A549 (cell line): Measurements from ENCODE around the gene PDZD7. TPM values are rescaled to one million over a fixed set of nuclear protein-coding genes. Genes with fewer than 3 reads are reported as not detected.

Experiments used
- ATAC-seq, 2 experiments: fragments of 200-7000 bp in 1 of 2; fragments of >200 bp in 1 of 2; cut with Nextera tagmentation in 1 of 2; cut with Tn5 transposase in 1 of 2; 3 replicates each; pipeline versions ENCODE4 v1.8.0 to v1.9.1; 2018 to 2020; ENCODE audit warnings: mild to moderate bottlenecking in 1 of 2, moderate library complexity in 1 of 2
- CTCF ChIA-PET: fragments of 300-600 bp; sonication (Branson Sonifier 250); formaldehyde crosslinking; extraction: SDS; loops from one replicate; lab custom pipeline; 2021; ENCODE audit warnings: antibody characterized with exemption, inconsistent platforms; lab: Yijun Ruan, JAX
- POLR2A ChIA-PET: fragments of 350-600 bp; formaldehyde crosslinking; extraction: SDS; loops from one replicate; lab custom pipeline; 2021; ENCODE audit warnings: antibody characterized with exemption, inconsistent platforms; lab: Yijun Ruan, JAX
- DNase-seq, 2 experiments: peaks; one replicate each; pipeline versions ENCODE4 v3.0.0 to v3.0.0-alpha.2; 2011 to 2016; ENCODE audit warnings: low read depth in 1 of 2, low spot score in 1 of 2
- FAIRE-seq: peaks from 2 replicates; lab custom pipeline; 2011; peaks lifted over from hg19 to GRCh38; lab: Jason Lieb, UNC
- H3K27ac ChIP-seq, 2 experiments: fragments of >200 bp; sonication (Bioruptor Twin); formaldehyde crosslinking; 3 replicates each; pipeline ENCODE4 v1.5.1; 2016 to 2017
- H3K4me1 ChIP-seq: fragments of >200 bp; sonication (Bioruptor Twin); formaldehyde crosslinking; 3 replicates; pipeline ENCODE4 v1.6.1; 2016
- H3K4me2 ChIP-seq: fragments of >200 bp; sonication (Bioruptor Twin); formaldehyde crosslinking; 3 replicates; pipeline ENCODE4 v1.6.1; 2016
- H3K4me3 ChIP-seq: fragments of >200 bp; sonication (Bioruptor Twin); formaldehyde crosslinking; 3 replicates; pipeline ENCODE4 v1.5.1; 2016
- H3K9me3 ChIP-seq: fragments of >200 bp; sonication (Bioruptor Twin); formaldehyde crosslinking; 3 replicates; pipeline ENCODE4 v1.6.1; 2016
- BCL3 ChIP-seq: fragments of >200 bp; sonication (Bioruptor Twin); formaldehyde crosslinking; IDR thresholded peaks from 3 replicates; pipeline ENCODE4 v1.6.1; 2016
- CBX8 ChIP-seq: fragments of 200-600 bp; sonication (generic); IDR thresholded peaks from 2 replicates; pipeline ENCODE4 v1.6.1; 2016
- FOSB ChIP-seq: fragments of 250-450 bp; sonication (Bioruptor Pico); IDR thresholded peaks from 2 replicates; pipeline ENCODE4 v1.5.0; 2020; ENCODE audit warnings: mild to moderate bottlenecking, moderate library complexity
- HOXB13 ChIP-seq: fragments of 250-450 bp; sonication (Bioruptor Pico); IDR thresholded peaks from 2 replicates; pipeline ENCODE4 v1.5.0; 2020; ENCODE audit warnings: low read depth, mild to moderate bottlenecking, moderate library complexity
- HOXB5 ChIP-seq: fragments of 250-450 bp; sonication (Bioruptor Pico); IDR thresholded peaks from 2 replicates; pipeline ENCODE4 v1.5.0; 2020; ENCODE audit warnings: mild to moderate bottlenecking, moderate library complexity
- MYC ChIP-seq: IDR thresholded peaks from 2 replicates; pipeline ENCODE4 v1.6.1; 2012; ENCODE audit warnings: mild to moderate bottlenecking, inconsistent platforms, low read length, improper control_type of control experiment, borderline replicate concordance
- POLR2A ChIP-seq: IDR thresholded peaks from 2 replicates; pipeline ENCODE4 v1.6.1; 2012; ENCODE audit warnings: mild to moderate bottlenecking, low read length
- POLR2AphosphoS2 ChIP-seq: conservative IDR thresholded peaks from 2 replicates; pipeline ENCODE4 v1.6.1; 2012; ENCODE audit warnings: low read length, improper control_type of control experiment, inconsistent platforms
- REST ChIP-seq: fragments of 200-600 bp; sonication (generic); IDR thresholded peaks from 2 replicates; pipeline ENCODE4 v1.6.1; 2016; ENCODE audit warnings: antibody characterized with exemption, mild to moderate bottlenecking, moderate library complexity
- TP53 ChIP-seq: fragments of 250-450 bp; sonication (Bioruptor Pico); IDR thresholded peaks from 2 replicates; pipeline ENCODE4 v1.5.0; 2021; ENCODE audit warnings: mild to moderate bottlenecking, moderate library complexity
- ZC3H11A ChIP-seq: fragments of 450-650 bp; IDR thresholded peaks from 2 replicates; pipeline ENCODE4 v1.6.1; 2014; ENCODE audit warnings: antibody characterized with exemption, mild to moderate bottlenecking
- ZFP36 ChIP-seq: fragments of 450-650 bp; IDR thresholded peaks from 2 replicates; pipeline ENCODE4 v1.6.1; 2014; ENCODE audit warnings: borderline replicate concordance; ENCODE audit not compliant: partially characterized antibody
- ZNF302 ChIP-seq: fragments of 250-450 bp; sonication (Bioruptor Pico); IDR thresholded peaks from 2 replicates; pipeline ENCODE4 v1.9.0; 2021; ENCODE audit warnings: inconsistent platforms, mild to moderate bottlenecking, moderate library complexity
- WGBS: methylation state at CpG from one replicate; pipeline ENCODE4 v1.1.6; 2017; ENCODE audit errors: missing lambda C conversion rate; 5-methylcytosine and 5-hydroxymethylcytosine counted together
- polyA plus RNA-seq, 4 experiments: library from polyadenylated mRNA; depleted of rRNA in 3 of 4; stranded (reverse); fragments of >200 nt; fragmentation: RNase III in 1 of 4; extraction: RNeasy Plus Mini Kit Qiagen cat#74134 plus additional on column Dnase treatment in 1 of 4; gene quantifications; 2 replicates in 3 of 4; 3 replicates in 1 of 4; pipeline ENCODE4 v1.2.3, GENCODE V29; 2011 to 2017
- TF ChIP-seq, protein P1 (sequence below): fragments of 250-450 bp; sonication (Bioruptor Pico); IDR thresholded peaks from 2 replicates; pipeline ENCODE4 v1.5.0; 2021; ENCODE audit warnings: mild to moderate bottlenecking, moderate library complexity, borderline replicate concordance
- TF ChIP-seq, protein P2 (sequence below): IDR thresholded peaks from 2 replicates; pipeline ENCODE4 v1.6.1; 2012

Gene PDZD7
- polyA plus RNA-seq, 2 of the 4 experiments (the other 2 are of a cell fraction): 0.21 to 0.56 TPM

DNA sequence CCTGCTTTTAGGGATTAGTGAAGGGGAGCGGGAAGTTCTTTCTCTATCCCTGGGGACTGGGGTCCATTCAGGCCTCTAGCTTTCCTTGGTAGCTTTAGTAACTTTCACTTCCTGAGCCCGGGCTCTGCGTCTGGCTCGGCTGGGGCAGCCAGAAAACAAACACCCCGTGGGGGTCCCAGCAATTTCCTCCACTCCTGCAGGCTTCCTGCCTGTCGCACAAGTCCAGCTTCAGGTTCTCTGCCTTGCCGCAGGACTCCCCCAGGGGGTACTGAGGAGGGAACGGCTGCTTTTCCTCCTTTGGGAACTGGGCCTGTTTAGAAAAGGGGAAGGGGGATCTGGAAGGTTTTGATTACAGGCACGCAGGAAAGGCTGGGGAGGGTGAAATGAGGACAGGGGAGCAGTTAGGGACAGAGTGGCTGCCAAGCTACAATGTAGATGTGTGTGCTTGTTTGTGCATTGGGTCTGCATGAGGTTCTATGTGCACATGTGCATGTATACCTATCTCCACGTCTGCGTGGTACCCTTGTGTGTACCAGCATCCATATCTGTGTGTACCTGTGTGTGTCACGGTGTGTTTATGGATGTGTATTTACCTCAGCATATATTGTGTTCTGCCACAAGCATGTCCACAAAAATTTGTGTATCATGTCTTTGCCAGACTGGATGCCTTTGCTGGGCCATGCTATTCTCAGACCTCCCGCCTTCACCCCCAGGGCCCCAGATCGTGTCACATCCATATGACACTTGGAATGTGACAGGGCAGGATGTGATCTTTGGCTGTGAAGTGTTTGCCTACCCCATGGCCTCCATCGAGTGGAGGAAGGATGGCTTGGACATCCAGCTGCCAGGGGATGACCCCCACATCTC is 32.9 kb upstream of the PDZD7 start:
- no peak overlapping the region for H3K4me3 ChIP-seq
- ATAC-seq: no peak

GRCh38 chr10:101063050-101063525 is 32.2 kb upstream of the PDZD7 start:
- Histone ChIP-seq H3K4me2 (peak overlapping the region; percentile 77), H3K4me1 (peaks cover 43% of the 10 kb centered on the region), H3K27ac (peak overlapping the region; percentile 90 to 99), H3K9me3 (no peaks in the 10 kb centered on the region), H3K4me3 (peak overlapping the region; percentile 65)
- 48% methylated on average over 19 of the region's 19 CpGs for WGBS
- ChIA-PET POLR2A (interaction anchor here (1.0 to 4.4 kb wide), 2 partner anchors 21 to 79 kb away, joined by 3 to 39 read pairs; no protein-coding TSS in a partner anchor), CTCF (interaction anchor here (1.0 to 65.1 kb wide), 6 partner anchors 14 to 79 kb away, joined by 4 to 2364 read pairs (median 14); partner anchors contain the start of genes KAZALD1, PDZD7 and SFXN3)
- FAIRE-seq (no peak), DNase-seq (no peak), ATAC-seq (no peak)
- no peak for TF ChIP-seq POLR2A
- TF ChIP-seq MYC: no peak
- TF ChIP-seq, protein P1, sequence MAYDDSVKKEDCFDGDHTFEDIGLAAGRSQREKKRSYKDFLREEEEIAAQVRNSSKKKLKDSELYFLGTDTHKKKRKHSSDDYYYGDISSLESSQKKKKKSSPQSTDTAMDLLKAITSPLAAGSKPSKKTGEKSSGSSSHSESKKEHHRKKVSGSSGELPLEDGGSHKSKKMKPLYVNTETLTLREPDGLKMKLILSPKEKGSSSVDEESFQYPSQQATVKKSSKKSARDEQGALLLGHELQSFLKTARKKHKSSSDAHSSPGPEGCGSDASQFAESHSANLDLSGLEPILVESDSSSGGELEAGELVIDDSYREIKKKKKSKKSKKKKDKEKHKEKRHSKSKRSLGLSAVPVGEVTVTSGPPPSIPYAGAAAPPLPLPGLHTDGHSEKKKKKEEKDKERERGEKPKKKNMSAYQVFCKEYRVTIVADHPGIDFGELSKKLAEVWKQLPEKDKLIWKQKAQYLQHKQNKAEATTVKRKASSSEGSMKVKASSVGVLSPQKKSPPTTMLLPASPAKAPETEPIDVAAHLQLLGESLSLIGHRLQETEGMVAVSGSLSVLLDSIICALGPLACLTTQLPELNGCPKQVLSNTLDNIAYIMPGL (CRISPR knock-in tag): no peak
- TF ChIP-seq HOXB13 (CRISPR knock-in tag): no peak
- TF ChIP-seq TP53 (CRISPR knock-in tag): no peak
- no peak for TF ChIP-seq REST
- TF ChIP-seq ZFP36: no peak
- TF ChIP-seq FOSB: no peak
- no peak for TF ChIP-seq HOXB5
- no peak for TF ChIP-seq ZC3H11A

More for the DNA sequence above, 32.9 kb upstream of the PDZD7 start:
- ChIA-PET CTCF (interaction anchor here (1.0 to 65.1 kb wide), 6 partner anchors 13 to 78 kb away, joined by 4 to 2364 read pairs (median 14); partner anchors contain the start of genes KAZALD1, PDZD7 and SFXN3), POLR2A (interaction anchor here (4.4 kb wide), 1 partner anchor 21 kb away, joined by 39 read pairs; no protein-coding TSS in a partner anchor)
- peak overlapping the region in 1 of 2 experiments; percentile 90; a peak in 1 of 6 replicates for H3K27ac ChIP-seq
- peaks cover 43% of the 10 kb centered on the region for H3K4me1 ChIP-seq
- 86% methylated on average over 14 of the region's 15 CpGs for WGBS
- TF ChIP-seq, protein P2, sequence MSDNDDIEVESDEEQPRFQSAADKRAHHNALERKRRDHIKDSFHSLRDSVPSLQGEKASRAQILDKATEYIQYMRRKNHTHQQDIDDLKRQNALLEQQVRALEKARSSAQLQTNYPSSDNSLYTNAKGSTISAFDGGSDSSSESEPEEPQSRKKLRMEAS: no peak
- no peak for TF ChIP-seq BCL3
- TF ChIP-seq POLR2AphosphoS2: no peak
- TF ChIP-seq CBX8: no peak
- no peak for TF ChIP-seq ZNF302 (CRISPR knock-in tag)
- no peaks in the 10 kb centered on the region for H3K9me3 ChIP-seq
- no peak for FAIRE-seq
- no peak overlapping the region for H3K4me2 ChIP-seq
- no peak for DNase-seq
